Subcutaneous adipose tissue (tissue), 4 donors: ENCODE results near the gene SEPTIN8. TPM values are rescaled to one million over a fixed set of nuclear protein-coding genes. Genes with fewer than 3 reads are reported as not detected.

Experiments used
- CTCF ChIP-seq: fragments of 450-650 bp; IDR thresholded peaks from one replicate; pipeline ENCODE4 v1.5.1; 2016; ENCODE audit warnings: low read depth, mild to moderate bottlenecking, control low read depth, antibody characterized with exemption, moderate library complexity
- total RNA-seq, 4 donors: library from RNA; depleted of rRNA; stranded (reverse); fragments of >200 nt; gene quantifications; one replicate each; pipeline ENCODE4 v1.1.0, GENCODE V29; 2016

The SEPTIN8 gene, protein sequence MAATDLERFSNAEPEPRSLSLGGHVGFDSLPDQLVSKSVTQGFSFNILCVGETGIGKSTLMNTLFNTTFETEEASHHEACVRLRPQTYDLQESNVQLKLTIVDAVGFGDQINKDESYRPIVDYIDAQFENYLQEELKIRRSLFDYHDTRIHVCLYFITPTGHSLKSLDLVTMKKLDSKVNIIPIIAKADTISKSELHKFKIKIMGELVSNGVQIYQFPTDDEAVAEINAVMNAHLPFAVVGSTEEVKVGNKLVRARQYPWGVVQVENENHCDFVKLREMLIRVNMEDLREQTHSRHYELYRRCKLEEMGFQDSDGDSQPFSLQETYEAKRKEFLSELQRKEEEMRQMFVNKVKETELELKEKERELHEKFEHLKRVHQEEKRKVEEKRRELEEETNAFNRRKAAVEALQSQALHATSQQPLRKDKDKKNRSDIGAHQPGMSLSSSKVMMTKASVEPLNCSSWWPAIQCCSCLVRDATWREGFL
- total RNA-seq: 10 to 100 TPM; 19.9 to 30.8 (median 22.4) TPM

DNA sequence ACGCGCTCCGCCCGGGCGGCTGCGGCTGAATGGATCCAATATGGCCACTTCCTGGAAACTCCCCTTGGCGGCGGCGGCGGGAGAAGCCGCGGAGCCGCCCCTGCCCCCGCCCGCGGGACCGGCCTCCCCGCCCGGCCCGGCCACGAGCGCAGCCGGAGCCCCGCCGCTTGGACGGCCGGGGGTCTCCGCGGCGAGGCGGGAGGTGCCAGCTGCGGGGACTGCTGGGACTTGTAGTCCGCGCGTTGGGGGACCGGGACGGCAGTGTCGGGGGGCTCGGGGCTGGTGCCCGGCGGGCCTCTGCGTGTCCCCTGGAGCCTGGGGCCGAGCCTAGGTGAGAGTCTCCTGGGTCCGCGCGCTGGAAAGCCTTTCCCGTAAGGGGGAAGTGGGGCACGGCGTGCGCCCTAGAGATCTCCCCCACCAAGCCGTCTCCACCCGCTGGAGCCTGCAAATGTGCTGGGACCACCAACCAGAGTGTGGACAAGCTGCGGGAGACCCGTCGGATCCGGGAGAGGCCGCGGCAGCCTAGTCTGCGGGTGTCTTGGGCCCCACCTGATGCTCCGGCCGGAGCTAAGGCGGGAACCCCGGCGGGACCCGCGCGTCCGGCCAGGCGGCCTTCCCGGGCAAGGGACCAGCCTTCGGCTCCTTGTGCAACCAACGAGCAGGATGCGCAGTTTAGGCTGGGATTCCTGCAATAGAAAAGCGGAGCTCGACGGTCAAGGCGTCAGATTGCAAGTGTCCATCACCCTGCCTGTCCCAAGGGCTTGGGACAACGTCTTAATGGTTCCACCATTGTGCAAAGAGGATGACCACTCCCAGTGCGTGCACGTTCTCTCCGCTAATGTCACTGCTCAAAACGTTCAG is at the start of gene SEPTIN8:
TSS of gene SEPTIN8 (minus strand) at position 31 of the 861 bp plus-strand sequence. CDS start 102 bp downstream, outside the sequence.
- TF ChIP-seq CTCF: no peak

GRCh38 chr5:132826424-132827082 is 49.5 kb upstream of the SEPTIN8 start:
- TF ChIP-seq CTCF: no peak

DNA sequence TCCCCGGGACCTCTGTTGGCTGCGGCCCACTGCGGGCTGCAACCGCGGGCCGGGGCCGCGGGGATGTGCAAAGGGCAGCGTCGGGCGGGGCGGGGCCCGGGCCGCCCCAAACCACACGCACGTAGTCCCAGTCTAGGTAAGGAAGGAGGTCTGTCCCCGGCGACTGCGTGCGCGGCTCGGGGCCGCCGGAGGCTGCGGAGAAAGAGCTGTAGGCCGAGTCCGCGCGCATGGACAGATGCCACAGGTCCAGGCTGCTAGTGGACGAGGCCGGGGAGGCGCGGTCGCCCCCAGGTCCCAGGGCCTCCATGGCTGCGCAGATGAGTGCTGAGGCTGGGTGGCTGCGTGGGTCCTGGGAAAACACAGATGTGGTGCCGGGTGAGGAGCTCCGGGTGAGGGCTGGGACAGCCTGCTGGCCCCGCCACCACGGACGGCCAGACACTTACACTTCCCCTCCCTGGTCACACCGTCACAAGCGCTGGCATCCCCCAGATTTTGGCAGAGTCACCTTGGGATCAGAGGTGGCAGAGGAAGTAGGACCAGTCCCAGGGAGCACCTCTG is 48.9 kb upstream of the SEPTIN8 start:
- TF ChIP-seq CTCF: no peak

- TF ChIP-seq CTCF: no peak
Measured at GRCh38 chr5:132825033-132825833, 48.2 kb upstream of the SEPTIN8 start.

- TF ChIP-seq CTCF: no peak
Measured at GRCh38 chr5:132824426-132824825, 47.4 kb upstream of the SEPTIN8 start.

DNA sequence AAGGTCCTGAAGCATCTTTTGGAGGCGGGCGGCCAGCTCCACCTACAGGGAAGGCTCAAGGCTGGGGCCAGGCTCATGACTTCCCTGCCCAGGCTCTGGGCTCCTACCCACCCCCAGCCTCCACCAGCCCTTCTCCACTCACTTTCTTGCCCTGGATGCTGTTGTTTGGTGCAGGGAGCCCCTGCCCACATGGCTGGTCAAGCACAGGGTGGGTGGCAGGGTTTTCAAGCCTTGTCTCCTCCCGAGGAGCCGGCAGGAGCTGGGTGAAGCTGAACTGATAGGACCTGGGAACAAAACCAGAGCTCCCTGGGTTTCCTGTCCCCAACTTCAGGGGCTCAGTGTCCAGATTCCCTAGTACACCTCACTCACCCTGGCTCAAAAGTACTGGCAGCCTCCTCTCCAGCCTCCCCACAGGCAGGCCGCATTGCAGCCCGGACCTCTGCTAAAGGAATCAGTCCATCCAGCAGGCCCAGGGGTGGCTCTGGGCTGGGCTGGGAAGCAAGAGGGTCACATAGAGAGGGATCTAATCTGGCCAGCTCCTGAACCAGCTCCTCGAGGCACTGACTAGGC is 46.5 kb upstream of the SEPTIN8 start:
- TF ChIP-seq CTCF: no peak
